PC-9 (cell line): ENCODE results near the gene LRCH3. TPM values are rescaled to one million over a fixed set of nuclear protein-coding genes. Genes with fewer than 3 reads are reported as not detected.
A peak's percentile ranks its signal among the peaks of the same experiment; 100 is the strongest.

Experiments
- BruUV-seq: library from RNA; stranded (reverse); fragments of 400-500 nt; replicated peaks from 2 replicates; lab custom pipeline; 2021; lab: Mats Ljungman, UMichigan
- CTCF ChIA-PET: fragments of 300-600 bp; sonication (Branson Sonifier 250); formaldehyde crosslinking; loops from one replicate; lab custom pipeline; 2022; ENCODE audit warnings: antibody characterized with exemption; lab: Charles Lee
- POLR2A ChIA-PET: fragments of 300-600 bp; sonication (Branson Sonifier 250); formaldehyde crosslinking; loops from one replicate; lab custom pipeline; 2022; ENCODE audit warnings: antibody characterized with exemption; ENCODE audit not compliant: unreplicated experiment; lab: Charles Lee
- DNase-seq, 2 experiments: peaks; one replicate each; pipeline versions ENCODE4 v3.0.0 to v3.0.0-alpha.2; 2015 to 2022; ENCODE audit warnings: mixed read lengths in 1 of 2
- H2AFZ ChIP-seq: fragments of 200-600 bp; sonication (generic); 2 replicates; pipeline ENCODE4 v1.8.1; 2017; ENCODE audit warnings: antibody characterized with exemption
- H3F3A ChIP-seq: fragments of 200-600 bp; sonication (generic); 2 replicates; pipeline ENCODE4 v1.8.1; 2017; ENCODE audit warnings: antibody characterized with exemption, mild to moderate bottlenecking, low read depth; ENCODE audit not compliant: insufficient read depth
- H3K27ac ChIP-seq: fragments of 200-600 bp; sonication (generic); 2 replicates; pipeline ENCODE4 v1.6.1; 2016; ENCODE audit warnings: mixed run types
- H3K27me3 ChIP-seq: fragments of 200-600 bp; sonication (generic); 2 replicates; pipeline ENCODE4 v1.6.1; 2016; ENCODE audit warnings: low read depth, mixed run types; ENCODE audit not compliant: insufficient read depth
- H3K36me3 ChIP-seq: fragments of 200-600 bp; sonication (generic); 2 replicates; pipeline ENCODE4 v1.6.1; 2016; ENCODE audit warnings: low read depth, mixed run types
- H3K4me1 ChIP-seq: fragments of 200-600 bp; sonication (generic); replicated peaks from 2 replicates; pipeline ENCODE4 v1.6.1; 2016; ENCODE audit warnings: mixed run types; ENCODE audit not compliant: insufficient read depth
- H3K4me2 ChIP-seq: fragments of 200-600 bp; sonication (generic); 2 replicates; pipeline ENCODE4 v1.6.1; 2017; ENCODE audit warnings: mixed run types
- H3K4me3 ChIP-seq: fragments of 200-600 bp; sonication (generic); 2 replicates; pipeline ENCODE4 v1.6.1; 2016; ENCODE audit warnings: mixed run types
- H3K79me2 ChIP-seq: fragments of 200-600 bp; sonication (generic); 2 replicates; pipeline ENCODE4 v1.6.1; 2017; ENCODE audit warnings: low read depth, mixed run types
- H3K9me2 ChIP-seq: fragments of 200-600 bp; sonication (generic); 2 replicates; pipeline ENCODE4 v1.8.1; 2017; ENCODE audit warnings: mild to moderate bottlenecking; ENCODE audit not compliant: insufficient read depth
- H3K9me3 ChIP-seq: fragments of 200-600 bp; sonication (generic); 2 replicates; pipeline ENCODE4 v1.8.1; 2016; ENCODE audit warnings: low read depth; ENCODE audit not compliant: insufficient read depth
- H4K20me1 ChIP-seq: fragments of 200-600 bp; sonication (generic); 2 replicates; pipeline ENCODE4 v1.8.1; 2017; ENCODE audit not compliant: insufficient read depth
- CTCF ChIP-seq: fragments of 200-600 bp; sonication (generic); conservative IDR thresholded peaks from 2 replicates; pipeline ENCODE4 v1.6.1; 2017; ENCODE audit warnings: mixed run types, antibody characterized with exemption, mild to moderate bottlenecking, moderate library complexity
- EZH2 ChIP-seq: fragments of 200-600 bp; sonication (generic); IDR thresholded peaks from 2 replicates; pipeline ENCODE4 v1.8.0; 2017; ENCODE audit warnings: antibody characterized with exemption, low read depth
- intact Hi-C: fragments of 100-400 bp; cut with micrococcal nuclease; formaldehyde crosslinking; loops from one replicate; pipeline ENCODE4 v1.10.0; 2022; ENCODE audit not compliant: unreplicated experiment
- total RNA-seq: library from RNA; stranded (reverse); gene quantifications from 2 replicates; pipeline ENCODE4 v1.2.3, GENCODE V29; 2021

Gene LRCH3
- total RNA-seq, 1 experiment from 2014 or later = 51.9 TPM

GRCh38 chr3:197782230-197782629 lies 8.8 kb upstream of the LRCH3 start:
- ChIA-PET POLR2A (no interaction called here), CTCF (no interaction called here)
- no peaks in the 10 kb centered on the region for H3K9me2 ChIP-seq
- intact Hi-C loops = no loop called here
- H3K27me3 ChIP-seq = no peaks in the 10 kb centered on the region
- TF ChIP-seq EZH2 = no peak
- TF ChIP-seq CTCF = no peak
- no TSS peak for BruUV-seq
- H3K27ac ChIP-seq = no peak overlapping the region
- H4K20me1 ChIP-seq = no peaks in the 10 kb centered on the region
- H3K4me1 ChIP-seq = peaks cover 7% of the 10 kb centered on the region
- peaks cover 17% of the 10 kb centered on the region; the same call in 1 of the 2 replicates for H3F3A ChIP-seq
- peaks cover 32% of the 10 kb centered on the region for H3K36me3 ChIP-seq
- H3K79me2 ChIP-seq = no peaks in the 10 kb centered on the region
- H3K9me3 ChIP-seq = no peaks in the 10 kb centered on the region
- no peak for DNase-seq
- H3K4me2 ChIP-seq = no peak overlapping the region
- no peak overlapping the region for H2AFZ ChIP-seq
- no peak overlapping the region for H3K4me3 ChIP-seq

- H4K20me1 ChIP-seq = no peaks in the 10 kb centered on the region
Observed at GRCh38 chr3:197784019-197784585, 7.0 kb upstream of the LRCH3 start.

GRCh38 chr3:197787412-197787811 lies 3.6 kb upstream of the LRCH3 start:
- no TSS peak for BruUV-seq
- Histone ChIP-seq H3F3A (peaks cover 44% of the 10 kb centered on the region; the same call in 1 of the 2 replicates), H3K9me3 (no peaks in the 10 kb centered on the region), H3K27me3 (no peaks in the 10 kb centered on the region), H3K79me2 (peaks cover 14% of the 10 kb centered on the region), H3K4me1 (peaks cover 26% of the 10 kb centered on the region), H3K36me3 (peaks cover 10% of the 10 kb centered on the region; the same call in 1 of the 2 replicates), H3K27ac (peak overlapping the region; percentile 40), H3K4me2 (peak overlapping the region; percentile 48), H3K4me3 (no peak overlapping the region), H3K9me2 (no peaks in the 10 kb centered on the region), H2AFZ (no peak overlapping the region), H4K20me1 (no peaks in the 10 kb centered on the region)
- ChIA-PET POLR2A (no interaction called here), CTCF (interaction anchor here (0.6 kb wide), 1 partner anchor 56 kb away, joined by 4 read pairs; no protein-coding TSS in a partner anchor)
- TF ChIP-seq EZH2 (no peak), CTCF (no peak)
- DNase-seq = peak; percentile 39 to 70
- intact Hi-C loops = no loop called here

More at GRCh38 chr3:197784019-197784585, 7.0 kb upstream of the LRCH3 start:
- Histone ChIP-seq H3K27me3 (no peaks in the 10 kb centered on the region), H3K4me2 (no peak overlapping the region), H3K4me1 (peaks cover 16% of the 10 kb centered on the region), H2AFZ (no peak overlapping the region), H3K9me2 (no peaks in the 10 kb centered on the region), H3K9me3 (no peaks in the 10 kb centered on the region), H3F3A (peaks cover 32% of the 10 kb centered on the region; the same call in 1 of the 2 replicates), H3K79me2 (no peaks in the 10 kb centered on the region), H3K4me3 (no peak overlapping the region), H3K27ac (no peak overlapping the region), H3K36me3 (peaks cover 15% of the 10 kb centered on the region)
- no peak for DNase-seq
- intact Hi-C loops = no loop called here
- BruUV-seq = no TSS peak
- ChIA-PET CTCF (no interaction called here), POLR2A (interaction anchor here (0.5 kb wide), 1 partner anchor 245 kb away, joined by 10 read pairs; no protein-coding TSS in a partner anchor)
- no peak for TF ChIP-seq CTCF
- no peak for TF ChIP-seq EZH2
